DOHH2 (cell line): ENCODE measurements around the gene GATD1.

ENCODE experiments used
- H3F3A ChIP-seq: fragments of 200-600 bp; sonication (generic), shearing (Covaris generic); 2 replicates; pipeline ENCODE4 v1.6.0; 2016; ENCODE audit warnings: antibody characterized with exemption, mild to moderate bottlenecking; ENCODE audit not compliant: control insufficient read depth, insufficient read depth
- H3K27ac ChIP-seq: fragments of 200-600 bp; sonication (generic); 2 replicates; pipeline ENCODE4 v1.5.1; 2014; ENCODE audit warnings: low read depth, mild to moderate bottlenecking, low read length, moderate library complexity
- H3K27me3 ChIP-seq: fragments of 200-600 bp; sonication (generic); 2 replicates; pipeline ENCODE4 v1.6.1; 2014; ENCODE audit warnings: mild to moderate bottlenecking, low read length, mixed read lengths; ENCODE audit not compliant: control insufficient read depth
- H3K36me3 ChIP-seq: fragments of 200-600 bp; sonication (generic); 2 replicates; pipeline ENCODE4 v1.6.1; 2014; ENCODE audit warnings: mild to moderate bottlenecking, low read length, moderate library complexity, mixed read lengths; ENCODE audit not compliant: control insufficient read depth
- H3K4me1 ChIP-seq: fragments of 200-600 bp; sonication (generic); 2 replicates; pipeline ENCODE4 v1.6.1; 2014; ENCODE audit warnings: mild to moderate bottlenecking, low read length, mixed read lengths; ENCODE audit not compliant: control insufficient read depth
- H3K4me2 ChIP-seq: fragments of 200-600 bp; sonication (generic); 2 replicates; pipeline ENCODE4 v1.6.0; 2014; ENCODE audit warnings: mild to moderate bottlenecking, low read length, moderate library complexity
- H3K4me3 ChIP-seq: fragments of 200-600 bp; sonication (generic); 2 replicates; pipeline ENCODE4 v1.5.1; 2014; ENCODE audit warnings: mild to moderate bottlenecking, low read length, mixed read lengths
- H3K79me2 ChIP-seq: fragments of 200-600 bp; sonication (generic); 2 replicates; pipeline ENCODE4 v1.6.1; 2014; ENCODE audit warnings: mild to moderate bottlenecking, low read length, mixed read lengths; ENCODE audit not compliant: control insufficient read depth
- H3K9me2 ChIP-seq: fragments of 200-600 bp; sonication (generic); replicated peaks from 2 replicates; pipeline ENCODE4 v1.6.1; 2014; ENCODE audit warnings: mild to moderate bottlenecking, low read length, mixed read lengths; ENCODE audit not compliant: control insufficient read depth
- H3K9me3 ChIP-seq: fragments of 200-600 bp; sonication (generic); 2 replicates; pipeline ENCODE4 v1.6.1; 2014; ENCODE audit warnings: antibody characterized with exemption, low read length, mixed read lengths; ENCODE audit not compliant: control insufficient read depth, insufficient read depth
- H4K20me1 ChIP-seq: fragments of 200-600 bp; sonication (generic); 2 replicates; pipeline ENCODE4 v1.6.0; 2014; ENCODE audit warnings: low read depth, mild to moderate bottlenecking, antibody characterized with exemption, low read length, moderate library complexity; ENCODE audit not compliant: control insufficient read depth, insufficient read depth
- EZH2phosphoT487 ChIP-seq: fragments of 200-600 bp; sonication (generic); IDR thresholded peaks from 2 replicates; pipeline ENCODE4 v1.6.1; 2017; ENCODE audit warnings: borderline replicate concordance, mild to moderate bottlenecking, antibody characterized with exemption, low read length, moderate library complexity, mixed read lengths
- TF ChIP-seq, protein P1 (sequence below): fragments of 200-600 bp; sonication (generic); IDR thresholded peaks from one replicate; pipeline ENCODE4 v1.5.1; 2014; ENCODE audit warnings: antibody characterized with exemption, mild to moderate bottlenecking, low read depth, low read length; ENCODE audit not compliant: poor library complexity, severe bottlenecking

The GATD1 gene

DNA sequence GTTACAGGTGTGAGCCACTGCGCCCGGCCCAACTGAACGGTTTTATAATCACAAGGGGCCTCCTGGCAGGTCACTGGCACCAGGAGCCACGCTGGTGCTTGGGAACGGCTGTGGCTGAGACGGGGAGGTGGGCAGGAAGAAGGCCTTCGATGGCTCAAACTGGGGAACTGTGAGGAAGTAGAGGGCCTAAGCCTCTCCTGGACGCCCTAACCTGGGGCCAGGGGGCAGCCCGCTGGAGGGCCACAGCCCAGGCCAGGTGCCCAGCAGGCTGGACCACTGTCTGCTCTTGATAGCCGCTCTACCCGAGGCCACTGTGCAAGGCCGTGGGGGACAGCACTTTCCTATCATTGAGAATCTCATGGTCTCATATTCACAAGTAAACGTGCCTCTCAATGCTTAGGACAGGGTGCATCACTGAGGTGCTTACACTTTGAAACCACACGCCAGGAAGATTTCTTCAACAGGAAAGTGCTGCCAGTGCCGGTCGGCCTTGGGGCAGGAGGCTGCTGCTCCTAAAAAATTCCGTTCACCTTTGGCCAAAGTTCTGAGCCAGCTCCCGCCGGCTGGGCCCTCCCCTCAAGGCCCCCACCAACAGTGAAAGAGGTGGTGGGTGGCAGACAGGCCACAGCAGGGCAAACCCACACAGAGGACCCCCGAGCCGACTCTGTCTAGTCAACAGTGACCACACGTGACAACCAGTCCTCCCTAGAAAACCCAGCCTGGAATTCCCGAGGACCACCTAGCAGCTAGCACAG is 7.2 kb downstream of the GATD1 start:
- TF ChIP-seq EZH2phosphoT487 = no peak
- TF ChIP-seq, protein P1, sequence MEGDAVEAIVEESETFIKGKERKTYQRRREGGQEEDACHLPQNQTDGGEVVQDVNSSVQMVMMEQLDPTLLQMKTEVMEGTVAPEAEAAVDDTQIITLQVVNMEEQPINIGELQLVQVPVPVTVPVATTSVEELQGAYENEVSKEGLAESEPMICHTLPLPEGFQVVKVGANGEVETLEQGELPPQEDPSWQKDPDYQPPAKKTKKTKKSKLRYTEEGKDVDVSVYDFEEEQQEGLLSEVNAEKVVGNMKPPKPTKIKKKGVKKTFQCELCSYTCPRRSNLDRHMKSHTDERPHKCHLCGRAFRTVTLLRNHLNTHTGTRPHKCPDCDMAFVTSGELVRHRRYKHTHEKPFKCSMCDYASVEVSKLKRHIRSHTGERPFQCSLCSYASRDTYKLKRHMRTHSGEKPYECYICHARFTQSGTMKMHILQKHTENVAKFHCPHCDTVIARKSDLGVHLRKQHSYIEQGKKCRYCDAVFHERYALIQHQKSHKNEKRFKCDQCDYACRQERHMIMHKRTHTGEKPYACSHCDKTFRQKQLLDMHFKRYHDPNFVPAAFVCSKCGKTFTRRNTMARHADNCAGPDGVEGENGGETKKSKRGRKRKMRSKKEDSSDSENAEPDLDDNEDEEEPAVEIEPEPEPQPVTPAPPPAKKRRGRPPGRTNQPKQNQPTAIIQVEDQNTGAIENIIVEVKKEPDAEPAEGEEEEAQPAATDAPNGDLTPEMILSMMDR = no peak
- H4K20me1 ChIP-seq = peaks cover 3% of the 10 kb centered on the region; the same call in 1 of the 2 replicates
- H3K36me3 ChIP-seq = peaks cover 76% of the 10 kb centered on the region

DNA sequence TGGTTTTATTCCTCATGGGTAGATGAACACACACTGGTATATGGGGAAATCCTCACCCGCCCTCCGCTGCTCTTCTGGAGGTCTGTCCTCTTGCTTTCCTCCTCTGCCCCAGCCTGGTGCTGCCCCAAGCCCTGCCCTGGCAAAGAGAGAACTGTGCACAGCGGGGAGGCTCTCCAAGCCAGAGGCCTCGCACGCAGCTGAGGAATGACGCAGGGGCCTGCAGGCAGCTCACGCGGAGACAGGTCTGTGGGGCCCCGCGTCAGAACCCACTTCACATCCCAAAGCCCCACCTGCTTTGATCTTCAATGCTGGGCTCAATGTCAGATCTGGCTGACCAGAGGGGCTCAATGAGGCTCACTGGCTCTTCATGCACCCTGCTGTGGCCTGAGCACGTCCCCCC is 10.0 kb downstream of the GATD1 start:
- Histone ChIP-seq H3F3A (peaks cover 9% of the 10 kb centered on the region), H3K79me2 (no peaks in the 10 kb centered on the region; the same call in 1 of the 2 replicates), H3K4me1 (no peaks in the 10 kb centered on the region), H3K9me2 (no peaks in the 10 kb centered on the region), H3K4me3 (no peak overlapping the region), H3K36me3 (peaks cover 74% of the 10 kb centered on the region), H3K27me3 (no peaks in the 10 kb centered on the region), H4K20me1 (peaks cover 7% of the 10 kb centered on the region; the same call in 1 of the 2 replicates), H3K4me2 (no peak overlapping the region), H3K27ac (no peak overlapping the region), H3K9me3 (no peaks in the 10 kb centered on the region)
- TF ChIP-seq, protein P1 = no peak
- TF ChIP-seq EZH2phosphoT487 = no peak

More for the DNA sequence above, 7.2 kb downstream of the GATD1 start:
- Histone ChIP-seq H3K4me3 (no peak overlapping the region), H3K9me3 (no peaks in the 10 kb centered on the region), H3K4me2 (no peak overlapping the region), H3F3A (peaks cover 9% of the 10 kb centered on the region), H3K4me1 (no peaks in the 10 kb centered on the region; the same call in 1 of the 2 replicates), H3K79me2 (peaks cover 28% of the 10 kb centered on the region), H3K27ac (no peak overlapping the region), H3K27me3 (no peaks in the 10 kb centered on the region), H3K9me2 (no peaks in the 10 kb centered on the region)

- H3K79me2 ChIP-seq = no peaks in the 10 kb centered on the region; the same call in 1 of the 2 replicates
- TF ChIP-seq, protein P1 = no peak
- no peak for TF ChIP-seq EZH2phosphoT487
- H3K27me3 ChIP-seq = no peaks in the 10 kb centered on the region
- peaks cover 7% of the 10 kb centered on the region; the same call in 1 of the 2 replicates for H4K20me1 ChIP-seq
- peaks cover 9% of the 10 kb centered on the region for H3F3A ChIP-seq
- peaks cover 74% of the 10 kb centered on the region for H3K36me3 ChIP-seq
- H3K4me2 ChIP-seq = no peak overlapping the region
- no peaks in the 10 kb centered on the region for H3K9me2 ChIP-seq
- H3K27ac ChIP-seq = no peak overlapping the region
- H3K4me3 ChIP-seq = no peak overlapping the region
- no peaks in the 10 kb centered on the region for H3K9me3 ChIP-seq
- no peaks in the 10 kb centered on the region for H3K4me1 ChIP-seq
These were observed 10.4 kb downstream of the GATD1 start for GRCh38 chr11:766936-767210.
